ENCODE measurements around the gene DGKB. TPM values are rescaled to one million over a fixed set of nuclear protein-coding genes. Genes with fewer than 3 reads are reported as not detected.

The DGKB gene
- total and polyA plus RNA-seq, 2 experiments from 2014 or later = 0.28 to 1.7 TPM

DNA sequence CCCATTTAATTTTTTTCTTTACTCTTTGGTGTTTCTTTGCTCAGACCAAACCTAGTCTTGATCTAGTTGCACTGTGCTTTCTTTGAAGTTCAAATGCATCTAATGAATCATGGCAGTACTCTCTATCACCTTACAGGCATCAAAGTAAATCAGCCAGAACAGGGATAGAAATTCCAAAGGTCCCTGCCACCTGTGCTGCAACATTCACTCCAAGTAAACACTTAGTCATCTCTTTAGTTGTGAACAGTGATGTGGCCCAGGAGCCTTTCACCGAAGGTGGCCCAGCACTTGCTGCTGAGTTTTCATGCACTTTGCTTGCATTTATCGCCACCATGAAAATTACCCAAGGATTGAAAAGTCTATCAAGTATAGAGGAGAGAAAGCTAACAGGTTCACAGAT lies 599.0 kb downstream of the DGKB start:
- no peaks in the 10 kb centered on the region for H3K79me2 ChIP-seq
- 74% methylated on average over 2 of the region's 2 CpGs for WGBS (ENCODE audit: low lambda C conversion rate, missing lambda C conversion rate)
- TF ChIP-seq, protein P1, sequence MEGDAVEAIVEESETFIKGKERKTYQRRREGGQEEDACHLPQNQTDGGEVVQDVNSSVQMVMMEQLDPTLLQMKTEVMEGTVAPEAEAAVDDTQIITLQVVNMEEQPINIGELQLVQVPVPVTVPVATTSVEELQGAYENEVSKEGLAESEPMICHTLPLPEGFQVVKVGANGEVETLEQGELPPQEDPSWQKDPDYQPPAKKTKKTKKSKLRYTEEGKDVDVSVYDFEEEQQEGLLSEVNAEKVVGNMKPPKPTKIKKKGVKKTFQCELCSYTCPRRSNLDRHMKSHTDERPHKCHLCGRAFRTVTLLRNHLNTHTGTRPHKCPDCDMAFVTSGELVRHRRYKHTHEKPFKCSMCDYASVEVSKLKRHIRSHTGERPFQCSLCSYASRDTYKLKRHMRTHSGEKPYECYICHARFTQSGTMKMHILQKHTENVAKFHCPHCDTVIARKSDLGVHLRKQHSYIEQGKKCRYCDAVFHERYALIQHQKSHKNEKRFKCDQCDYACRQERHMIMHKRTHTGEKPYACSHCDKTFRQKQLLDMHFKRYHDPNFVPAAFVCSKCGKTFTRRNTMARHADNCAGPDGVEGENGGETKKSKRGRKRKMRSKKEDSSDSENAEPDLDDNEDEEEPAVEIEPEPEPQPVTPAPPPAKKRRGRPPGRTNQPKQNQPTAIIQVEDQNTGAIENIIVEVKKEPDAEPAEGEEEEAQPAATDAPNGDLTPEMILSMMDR (IDR thresholded peaks at IDR 0.05; ENCODE audit: poor library complexity) = no peak
- TF ChIP-seq EZH2 (IDR thresholded peaks at IDR 0.05; ENCODE audit: borderline replicate concordance) = no peak
- TF ChIP-seq EZH2phosphoT487 (IDR thresholded peaks at IDR 0.05; ENCODE audit: low read depth, severe bottlenecking, unreplicated experiment) = no peak
- peak; percentile 55 for DNase-seq (ENCODE audit: low spot score)
- H3K4me3 ChIP-seq = no peak overlapping the region
- no peaks in the 10 kb centered on the region for H3K4me1 ChIP-seq (ENCODE audit: insufficient read depth)
- no peaks in the 10 kb centered on the region for H3K9me3 ChIP-seq (ENCODE audit: low read depth)
- no peak overlapping the region for H2AFZ ChIP-seq
- no peaks in the 10 kb centered on the region for H4K20me1 ChIP-seq (ENCODE audit: insufficient read depth, poor library complexity, severe bottlenecking)
- no peak overlapping the region for H3K4me2 ChIP-seq
- H3K27ac ChIP-seq = no peak overlapping the region
- H3K27me3 ChIP-seq = no peaks in the 10 kb centered on the region
- H3K9me2 ChIP-seq (replicated peaks; ENCODE audit: insufficient read depth) = no peaks in the 10 kb centered on the region
- H3K36me3 ChIP-seq (replicated peaks; ENCODE audit: insufficient read depth, low read depth) = no peaks in the 10 kb centered on the region

DNA sequence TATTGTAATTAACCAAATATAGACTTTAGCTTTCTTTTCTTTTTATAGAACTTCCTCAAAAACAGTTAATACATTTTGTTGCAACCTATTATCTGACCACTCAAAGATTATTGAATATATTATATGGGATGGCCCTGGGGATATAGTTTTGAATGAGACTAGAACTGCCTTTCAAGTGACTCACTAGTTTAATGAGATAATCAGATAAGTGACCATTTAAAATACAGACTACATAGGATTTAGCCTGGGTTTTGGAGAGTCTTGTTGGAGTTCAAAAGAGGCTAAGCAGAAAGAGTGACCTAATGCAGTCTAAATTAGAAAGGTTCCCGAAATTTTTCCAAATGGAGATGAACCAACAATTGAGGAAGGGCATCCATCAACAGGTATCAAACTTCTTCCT lies 607.9 kb downstream of the DGKB start:
- TF ChIP-seq, protein P1 (IDR thresholded peaks at IDR 0.05; ENCODE audit: poor library complexity) = no peak
- TF ChIP-seq EZH2phosphoT487 (IDR thresholded peaks at IDR 0.05; ENCODE audit: low read depth, severe bottlenecking, unreplicated experiment) (no peak), EZH2 (IDR thresholded peaks at IDR 0.05; ENCODE audit: borderline replicate concordance) (no peak)
- no peak for DNase-seq (ENCODE audit: low spot score)
- WGBS (ENCODE audit: low lambda C conversion rate, missing lambda C conversion rate) = 70% methylated on average over 1 of the region's 1 CpG

DNA sequence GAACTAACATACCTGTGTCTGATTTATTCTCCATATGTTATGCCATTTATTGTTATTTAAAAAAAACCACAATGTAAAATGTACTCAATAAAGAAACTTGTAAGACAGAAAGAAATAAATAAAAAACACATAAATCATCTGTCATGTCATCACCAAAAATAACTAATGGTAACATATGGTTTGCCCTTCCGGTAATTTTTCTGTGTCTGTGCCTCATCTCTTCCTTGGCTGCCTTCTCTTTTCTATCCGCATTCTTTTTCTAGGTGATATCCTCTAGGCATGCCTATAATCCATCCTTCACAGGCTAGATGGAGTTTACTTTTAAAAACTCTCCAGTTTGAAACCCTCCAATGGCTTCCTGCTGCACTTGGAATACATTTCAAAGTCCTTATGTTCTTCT lies 609.1 kb downstream of the DGKB start:
- no peaks in the 10 kb centered on the region for H3K9me3 ChIP-seq (ENCODE audit: low read depth)
- no peak for DNase-seq (ENCODE audit: low spot score)
- H3K9me2 ChIP-seq (replicated peaks; ENCODE audit: insufficient read depth) = no peaks in the 10 kb centered on the region
- H2AFZ ChIP-seq = no peak overlapping the region
- no peaks in the 10 kb centered on the region for H3K27me3 ChIP-seq
- no peak overlapping the region for H3K4me3 ChIP-seq
- H3K4me2 ChIP-seq = no peak overlapping the region
- TF ChIP-seq EZH2 (IDR thresholded peaks at IDR 0.05; ENCODE audit: borderline replicate concordance) (no peak), EZH2phosphoT487 (IDR thresholded peaks at IDR 0.05; ENCODE audit: low read depth, severe bottlenecking, unreplicated experiment) (no peak)
- TF ChIP-seq, protein P1 (IDR thresholded peaks at IDR 0.05; ENCODE audit: poor library complexity) = no peak
- H3K27ac ChIP-seq = peak overlapping the region; percentile 2
- no peaks in the 10 kb centered on the region for H3K79me2 ChIP-seq
- H3K4me1 ChIP-seq (ENCODE audit: insufficient read depth) = no peaks in the 10 kb centered on the region
- H3K36me3 ChIP-seq (replicated peaks; ENCODE audit: insufficient read depth, low read depth) = no peaks in the 10 kb centered on the region
- no peaks in the 10 kb centered on the region for H4K20me1 ChIP-seq (ENCODE audit: insufficient read depth, poor library complexity, severe bottlenecking)
- WGBS (ENCODE audit: low lambda C conversion rate, missing lambda C conversion rate) = 84% methylated on average over 2 of the region's 2 CpGs

More for the DNA sequence above, 607.9 kb downstream of the DGKB start:
- Histone ChIP-seq H3K79me2 (no peaks in the 10 kb centered on the region), H3K36me3 (replicated peaks; ENCODE audit: insufficient read depth, low read depth) (no peaks in the 10 kb centered on the region), H3K27ac (no peak overlapping the region), H3K4me2 (no peak overlapping the region), H4K20me1 (ENCODE audit: insufficient read depth, poor library complexity, severe bottlenecking) (no peaks in the 10 kb centered on the region), H2AFZ (no peak overlapping the region), H3K4me3 (no peak overlapping the region), H3K27me3 (no peaks in the 10 kb centered on the region), H3K9me3 (ENCODE audit: low read depth) (no peaks in the 10 kb centered on the region), H3K9me2 (replicated peaks; ENCODE audit: insufficient read depth) (no peaks in the 10 kb centered on the region), H3K4me1 (ENCODE audit: insufficient read depth) (no peaks in the 10 kb centered on the region)

DNA sequence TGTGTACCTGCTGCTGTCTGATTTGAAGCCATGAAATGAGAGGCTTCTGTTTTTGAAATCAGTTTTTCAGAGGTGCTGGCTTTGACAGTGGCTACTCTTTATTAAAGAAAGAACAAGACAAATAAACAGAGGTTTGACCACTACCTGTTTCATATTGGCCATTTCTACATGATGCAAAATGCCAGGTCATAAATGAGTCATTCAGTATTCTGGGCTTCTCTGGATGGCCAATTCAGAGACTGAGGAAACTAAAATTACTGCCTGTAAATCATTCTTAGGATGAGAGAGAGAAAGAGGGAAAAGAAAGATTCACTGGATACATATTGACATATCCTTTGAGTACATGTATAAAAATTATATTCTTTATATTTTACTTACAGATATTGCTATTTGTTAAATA lies 609.8 kb downstream of the DGKB start:
- Histone ChIP-seq H2AFZ (no peak overlapping the region), H3K36me3 (replicated peaks; ENCODE audit: insufficient read depth, low read depth) (no peaks in the 10 kb centered on the region), H3K4me3 (no peak overlapping the region), H3K4me1 (ENCODE audit: insufficient read depth) (no peaks in the 10 kb centered on the region), H3K79me2 (no peaks in the 10 kb centered on the region), H3K27ac (peak overlapping the region; percentile 6), H3K4me2 (no peak overlapping the region), H3K9me2 (replicated peaks; ENCODE audit: insufficient read depth) (no peaks in the 10 kb centered on the region), H3K27me3 (no peaks in the 10 kb centered on the region), H3K9me3 (ENCODE audit: low read depth) (no peaks in the 10 kb centered on the region), H4K20me1 (ENCODE audit: insufficient read depth, poor library complexity, severe bottlenecking) (no peaks in the 10 kb centered on the region)
- peak; percentile 6 for DNase-seq (ENCODE audit: low spot score)
- TF ChIP-seq EZH2 (IDR thresholded peaks at IDR 0.05; ENCODE audit: borderline replicate concordance) (no peak), EZH2phosphoT487 (IDR thresholded peaks at IDR 0.05; ENCODE audit: low read depth, severe bottlenecking, unreplicated experiment) (no peak)
- TF ChIP-seq, protein P1 (IDR thresholded peaks at IDR 0.05; ENCODE audit: poor library complexity) = no peak
